ENCODE results near the gene AHCYL1.

DNA sequence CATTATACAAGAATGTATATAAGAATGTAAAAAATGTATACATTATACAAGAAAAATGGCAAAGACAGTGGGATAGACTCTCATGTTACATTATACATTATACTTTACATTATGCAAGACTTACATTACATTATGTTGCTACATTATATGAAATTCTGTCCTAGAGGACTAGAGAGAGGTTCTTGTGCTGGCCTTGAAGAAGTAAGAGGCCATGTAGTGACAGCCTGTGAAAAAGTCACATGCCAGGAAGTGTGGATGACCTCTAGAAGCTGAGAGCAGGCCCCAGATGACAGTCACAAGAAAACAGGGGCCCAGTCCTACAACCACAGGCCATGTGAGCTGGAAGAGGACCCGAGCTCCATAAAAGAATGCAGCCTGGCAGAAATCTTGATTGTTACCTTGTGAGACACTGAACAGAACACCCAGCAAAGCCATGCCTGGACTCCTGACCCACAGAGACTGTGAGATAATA, 30.5 kb upstream of the AHCYL1 start:
- TF ChIP-seq, protein P1, sequence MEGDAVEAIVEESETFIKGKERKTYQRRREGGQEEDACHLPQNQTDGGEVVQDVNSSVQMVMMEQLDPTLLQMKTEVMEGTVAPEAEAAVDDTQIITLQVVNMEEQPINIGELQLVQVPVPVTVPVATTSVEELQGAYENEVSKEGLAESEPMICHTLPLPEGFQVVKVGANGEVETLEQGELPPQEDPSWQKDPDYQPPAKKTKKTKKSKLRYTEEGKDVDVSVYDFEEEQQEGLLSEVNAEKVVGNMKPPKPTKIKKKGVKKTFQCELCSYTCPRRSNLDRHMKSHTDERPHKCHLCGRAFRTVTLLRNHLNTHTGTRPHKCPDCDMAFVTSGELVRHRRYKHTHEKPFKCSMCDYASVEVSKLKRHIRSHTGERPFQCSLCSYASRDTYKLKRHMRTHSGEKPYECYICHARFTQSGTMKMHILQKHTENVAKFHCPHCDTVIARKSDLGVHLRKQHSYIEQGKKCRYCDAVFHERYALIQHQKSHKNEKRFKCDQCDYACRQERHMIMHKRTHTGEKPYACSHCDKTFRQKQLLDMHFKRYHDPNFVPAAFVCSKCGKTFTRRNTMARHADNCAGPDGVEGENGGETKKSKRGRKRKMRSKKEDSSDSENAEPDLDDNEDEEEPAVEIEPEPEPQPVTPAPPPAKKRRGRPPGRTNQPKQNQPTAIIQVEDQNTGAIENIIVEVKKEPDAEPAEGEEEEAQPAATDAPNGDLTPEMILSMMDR (IDR thresholded peaks at IDR 0.05) = no peak
- TF ChIP-seq EP300 (IDR thresholded peaks at IDR 0.05) = no peak
- TF ChIP-seq NFE2L2 (conservative IDR thresholded peaks at IDR 0.05; ENCODE audit: low read length) = no peak
- no peak for TF ChIP-seq POLR2A (IDR thresholded peaks at IDR 0.05; ENCODE audit: low read length)
